ENCODE data around the gene PFDN4. TPM values are rescaled to one million over a fixed set of nuclear protein-coding genes. Genes with fewer than 3 reads are reported as not detected.
A peak's percentile ranks its signal among the peaks of the same experiment; 100 is the strongest.
"Not testable (repeated sequence)": the region's sequence is repeated elsewhere in the genome, so short reads cannot be mapped to it uniquely, and the experiment has no call there.

The PFDN4 gene
- total RNA-seq, 1 experiment from 2014 or later = 64.5 TPM

DNA sequence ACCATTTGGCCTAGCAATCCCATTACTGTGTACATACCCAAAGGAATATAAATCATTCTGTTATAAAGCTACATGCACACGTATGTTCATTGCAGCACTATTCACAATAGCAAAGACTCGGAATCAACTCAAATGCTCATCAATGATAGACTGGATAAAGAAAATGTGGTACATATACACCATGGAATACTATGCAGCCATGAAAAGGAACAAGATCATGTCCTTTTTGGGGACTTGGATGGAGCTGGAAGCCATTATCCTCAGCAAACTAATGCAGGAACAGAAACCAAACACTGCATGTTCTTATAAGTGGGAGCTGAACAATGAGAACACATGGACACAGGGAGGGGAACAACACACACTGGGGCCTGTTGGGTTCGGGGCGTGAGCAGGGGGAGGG lies 40.8 kb downstream of the PFDN4 start:
- H3K4me3 ChIP-seq (ENCODE audit: insufficient read depth, low read depth, low read length); H3K36me3 ChIP-seq (replicated peaks; ENCODE audit: control insufficient read depth, insufficient read depth, low read length); DNase-seq; H3K27me3 ChIP-seq (ENCODE audit: control insufficient read depth, insufficient read depth, low read length): not testable (repeated sequence)

DNA sequence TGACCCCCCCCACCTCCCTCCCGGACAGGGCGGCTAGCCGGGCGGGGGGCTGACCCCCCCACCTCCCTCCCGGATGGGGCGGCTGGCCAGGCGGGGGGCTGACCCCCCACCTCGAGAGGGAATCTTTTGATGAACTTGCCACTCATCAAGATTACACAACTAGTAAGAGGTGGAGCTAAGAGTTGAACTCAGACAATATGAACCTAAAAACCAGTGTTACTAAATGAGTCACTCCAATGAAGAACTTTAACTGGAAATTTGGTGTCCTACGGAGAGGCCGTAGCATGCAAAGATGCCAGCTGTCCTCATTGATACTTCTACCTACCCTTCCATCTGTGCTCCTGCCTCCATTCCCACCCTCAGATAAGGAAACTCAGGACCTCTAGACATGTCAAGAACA lies 42.8 kb downstream of the PFDN4 start:
- Histone ChIP-seq H3K4me3 (ENCODE audit: insufficient read depth, low read depth, low read length) (no peak overlapping the region), H3K36me3 (replicated peaks; ENCODE audit: control insufficient read depth, insufficient read depth, low read length) (no peaks in the 10 kb centered on the region), H3K27me3 (ENCODE audit: control insufficient read depth, insufficient read depth, low read length) (no peaks in the 10 kb centered on the region)
- no peak for DNase-seq

DNA sequence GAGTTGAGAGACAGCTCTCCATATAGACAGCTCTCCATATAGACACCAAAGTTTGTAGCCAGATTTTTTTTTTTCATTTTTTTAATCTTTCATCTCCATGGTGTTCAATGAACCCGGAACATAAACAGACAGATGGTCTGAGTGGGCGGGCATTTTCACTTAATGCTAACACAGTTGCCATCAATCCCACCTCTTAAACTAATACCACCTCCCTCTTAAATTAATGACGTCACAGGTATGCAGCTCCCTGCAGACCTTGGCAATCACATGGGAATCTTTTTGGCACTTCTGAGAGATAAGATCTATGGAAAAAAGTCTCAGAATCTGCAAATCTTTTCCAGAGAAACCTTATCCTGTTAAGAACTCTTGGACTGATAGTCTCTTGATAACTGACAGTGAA lies 43.2 kb downstream of the PFDN4 start:
- no peak for DNase-seq
- H3K27me3 ChIP-seq (ENCODE audit: control insufficient read depth, insufficient read depth, low read length) = no peaks in the 10 kb centered on the region
- H3K4me3 ChIP-seq (ENCODE audit: insufficient read depth, low read depth, low read length) = no peak overlapping the region
- no peaks in the 10 kb centered on the region for H3K36me3 ChIP-seq (replicated peaks; ENCODE audit: control insufficient read depth, insufficient read depth, low read length)

DNA sequence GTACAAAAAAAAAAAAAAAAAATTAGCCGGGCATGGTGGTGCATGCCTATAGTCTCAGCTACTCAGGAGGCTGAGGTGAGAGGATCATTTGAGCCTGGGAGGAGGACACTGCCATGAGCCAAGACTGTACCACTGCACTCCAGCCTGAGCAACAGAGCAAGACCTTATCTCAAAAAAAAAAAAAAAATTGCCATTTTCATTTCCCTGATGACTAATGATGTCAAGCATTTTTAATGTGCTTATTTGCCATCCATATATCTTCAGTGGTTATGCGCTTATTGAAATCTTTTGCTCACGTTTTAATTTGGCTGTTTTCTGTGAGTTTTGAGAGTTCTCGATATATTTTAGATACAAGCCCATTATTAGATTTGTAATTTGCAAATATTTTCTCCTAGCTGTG lies 46.7 kb downstream of the PFDN4 start:
- H3K36me3 ChIP-seq (replicated peaks; ENCODE audit: control insufficient read depth, insufficient read depth, low read length) = no peaks in the 10 kb centered on the region
- no peaks in the 10 kb centered on the region for H3K27me3 ChIP-seq (ENCODE audit: control insufficient read depth, insufficient read depth, low read length)
- no peak overlapping the region for H3K4me3 ChIP-seq (ENCODE audit: insufficient read depth, low read depth, low read length)
- no peak for DNase-seq

DNA sequence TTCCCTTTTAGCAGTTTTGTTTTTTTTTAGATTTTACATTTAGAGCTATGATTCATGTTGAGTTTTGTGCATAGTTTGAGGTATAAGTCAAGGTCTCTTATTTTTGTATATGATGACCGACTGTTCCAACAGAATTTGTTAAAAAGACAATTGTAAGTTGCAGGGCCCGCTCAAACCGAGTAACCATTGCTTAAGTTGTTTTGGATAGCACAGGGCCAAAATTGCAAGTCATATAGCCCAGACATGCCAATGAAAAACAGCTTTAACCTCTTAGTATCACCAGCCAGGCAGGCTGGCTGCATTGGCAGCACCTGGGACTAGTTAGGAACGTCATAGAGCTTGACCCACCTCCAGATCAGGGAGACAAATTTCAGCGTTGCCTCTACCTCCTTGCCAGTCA lies 47.3 kb downstream of the PFDN4 start:
- Histone ChIP-seq H3K27me3 (ENCODE audit: control insufficient read depth, insufficient read depth, low read length) (no peaks in the 10 kb centered on the region), H3K36me3 (replicated peaks; ENCODE audit: control insufficient read depth, insufficient read depth, low read length) (no peaks in the 10 kb centered on the region), H3K4me3 (ENCODE audit: insufficient read depth, low read depth, low read length) (no peak overlapping the region)
- DNase-seq = no peak

DNA sequence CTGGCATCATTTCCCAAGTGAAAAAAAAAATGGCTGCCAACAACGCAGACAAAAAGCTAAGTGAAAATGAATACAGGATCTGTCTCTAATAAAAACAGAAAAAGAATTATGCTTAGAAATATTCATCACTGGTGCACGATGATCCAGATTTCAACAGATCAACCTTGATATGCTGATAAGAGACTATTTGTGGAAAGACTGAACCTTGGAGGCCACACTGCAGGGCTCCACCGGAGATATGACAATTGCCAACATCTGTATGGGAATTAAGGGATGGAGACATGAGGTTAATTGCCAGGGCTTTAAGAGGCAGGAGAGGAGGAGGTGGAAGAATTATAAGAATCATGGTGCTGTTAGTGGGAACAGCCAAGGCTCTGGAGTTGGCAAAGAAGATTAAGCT lies 48.3 kb downstream of the PFDN4 start:
- Histone ChIP-seq H3K36me3 (replicated peaks; ENCODE audit: control insufficient read depth, insufficient read depth, low read length) (no peaks in the 10 kb centered on the region), H3K27me3 (ENCODE audit: control insufficient read depth, insufficient read depth, low read length) (no peaks in the 10 kb centered on the region), H3K4me3 (ENCODE audit: insufficient read depth, low read depth, low read length) (no peak overlapping the region)
- no peak for DNase-seq

- H3K4me3 ChIP-seq (ENCODE audit: insufficient read depth, low read depth, low read length) = no peak overlapping the region
- no peaks in the 10 kb centered on the region for H3K36me3 ChIP-seq (replicated peaks; ENCODE audit: control insufficient read depth, insufficient read depth, low read length)
- DNase-seq = no peak
- H3K27me3 ChIP-seq (ENCODE audit: control insufficient read depth, insufficient read depth, low read length) = no peaks in the 10 kb centered on the region
These were observed 49.4 kb downstream of the PFDN4 start for GRCh38 chr20:54257071-54257816.

GRCh38 chr20:54260116-54260515 lies 52.2 kb downstream of the PFDN4 start:
- DNase-seq = no peak
- Histone ChIP-seq H3K27me3 (ENCODE audit: control insufficient read depth, insufficient read depth, low read length) (no peaks in the 10 kb centered on the region), H3K4me3 (ENCODE audit: insufficient read depth, low read depth, low read length) (no peak overlapping the region), H3K36me3 (replicated peaks; ENCODE audit: control insufficient read depth, insufficient read depth, low read length) (no peaks in the 10 kb centered on the region)

DNA sequence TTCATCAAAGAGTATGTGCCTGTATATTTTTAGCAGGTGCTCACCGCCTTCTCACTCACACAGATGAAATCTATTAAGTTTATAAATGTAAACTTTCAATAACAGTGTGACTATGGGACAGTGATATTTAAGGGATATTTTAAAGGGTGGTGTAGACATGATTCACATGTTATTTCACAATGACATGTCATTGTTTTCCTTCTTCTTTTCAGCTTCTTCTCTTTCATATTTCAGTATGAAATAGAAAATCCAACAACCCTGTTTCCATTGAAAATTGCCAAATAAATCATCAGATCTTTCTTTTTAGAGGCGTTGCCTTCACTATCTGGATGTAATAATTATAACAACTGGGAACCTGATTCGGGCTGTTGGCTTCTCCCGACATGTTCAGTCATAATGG lies 54.8 kb downstream of the PFDN4 start:
- Histone ChIP-seq H3K4me3 (ENCODE audit: insufficient read depth, low read depth, low read length) (no peak overlapping the region), H3K36me3 (replicated peaks; ENCODE audit: control insufficient read depth, insufficient read depth, low read length) (no peaks in the 10 kb centered on the region), H3K27me3 (ENCODE audit: control insufficient read depth, insufficient read depth, low read length) (no peaks in the 10 kb centered on the region)
- DNase-seq = no peak

DNA sequence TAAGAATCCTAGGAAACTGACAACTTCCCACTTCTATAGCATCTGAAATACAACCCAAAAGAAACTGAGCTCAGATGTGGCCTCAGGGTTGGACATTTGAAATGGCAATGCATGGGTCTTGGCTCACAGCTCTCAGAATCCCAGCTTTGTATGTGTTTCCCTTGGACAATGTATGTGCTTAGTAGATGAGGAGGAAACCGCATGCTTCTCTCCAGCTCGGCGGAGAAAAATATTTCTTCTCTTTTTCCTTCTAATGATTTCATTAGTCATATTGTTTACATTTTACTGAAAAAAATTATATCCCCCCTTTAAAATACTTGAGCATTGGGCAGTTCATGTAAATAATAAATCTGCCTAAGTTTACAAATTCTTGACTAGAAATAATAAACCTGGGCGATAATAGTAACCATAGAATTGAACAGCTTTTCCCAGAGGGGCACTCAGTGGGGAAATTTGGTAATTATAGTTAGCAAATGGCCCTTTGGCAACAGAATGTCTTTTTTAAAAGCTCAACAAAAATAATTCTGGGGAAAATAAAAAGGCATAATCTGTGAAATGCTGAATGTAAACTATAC lies 55.3 kb downstream of the PFDN4 start:
- no peak for DNase-seq
- Histone ChIP-seq H3K4me3 (ENCODE audit: insufficient read depth, low read depth, low read length) (no peak overlapping the region), H3K36me3 (replicated peaks; ENCODE audit: control insufficient read depth, insufficient read depth, low read length) (no peaks in the 10 kb centered on the region), H3K27me3 (ENCODE audit: control insufficient read depth, insufficient read depth, low read length) (no peaks in the 10 kb centered on the region)

- not testable (repeated sequence) for H3K4me3 ChIP-seq (ENCODE audit: insufficient read depth, low read depth, low read length); H3K27me3 ChIP-seq (ENCODE audit: control insufficient read depth, insufficient read depth, low read length); DNase-seq; H3K36me3 ChIP-seq (replicated peaks; ENCODE audit: control insufficient read depth, insufficient read depth, low read length)
These were observed 57.9 kb downstream of the PFDN4 start for GRCh38 chr20:54265791-54266190.

DNA sequence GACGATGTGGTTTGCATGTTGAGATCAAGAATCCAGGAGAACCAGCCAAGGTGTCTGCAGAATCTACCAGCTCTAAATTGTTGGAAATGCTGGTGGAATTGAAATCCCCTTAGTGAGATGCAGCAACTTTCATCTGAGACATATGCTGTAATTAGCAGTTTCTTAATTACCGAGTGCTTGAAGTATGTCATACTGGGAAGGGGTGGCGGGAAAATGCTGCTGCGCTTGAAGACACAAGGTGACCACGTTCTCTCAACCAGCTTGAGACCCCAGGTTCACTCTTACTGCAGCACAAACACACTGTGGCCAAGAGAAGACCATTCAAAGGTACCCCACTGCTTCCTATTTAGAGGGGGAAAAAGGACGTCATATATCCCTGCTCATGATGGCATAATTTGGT lies 59.0 kb downstream of the PFDN4 start:
- H3K4me3 ChIP-seq (ENCODE audit: insufficient read depth, low read depth, low read length) = no peak overlapping the region
- no peaks in the 10 kb centered on the region for H3K27me3 ChIP-seq (ENCODE audit: control insufficient read depth, insufficient read depth, low read length)
- no peaks in the 10 kb centered on the region for H3K36me3 ChIP-seq (replicated peaks; ENCODE audit: control insufficient read depth, insufficient read depth, low read length)
- DNase-seq = no peak

DNA sequence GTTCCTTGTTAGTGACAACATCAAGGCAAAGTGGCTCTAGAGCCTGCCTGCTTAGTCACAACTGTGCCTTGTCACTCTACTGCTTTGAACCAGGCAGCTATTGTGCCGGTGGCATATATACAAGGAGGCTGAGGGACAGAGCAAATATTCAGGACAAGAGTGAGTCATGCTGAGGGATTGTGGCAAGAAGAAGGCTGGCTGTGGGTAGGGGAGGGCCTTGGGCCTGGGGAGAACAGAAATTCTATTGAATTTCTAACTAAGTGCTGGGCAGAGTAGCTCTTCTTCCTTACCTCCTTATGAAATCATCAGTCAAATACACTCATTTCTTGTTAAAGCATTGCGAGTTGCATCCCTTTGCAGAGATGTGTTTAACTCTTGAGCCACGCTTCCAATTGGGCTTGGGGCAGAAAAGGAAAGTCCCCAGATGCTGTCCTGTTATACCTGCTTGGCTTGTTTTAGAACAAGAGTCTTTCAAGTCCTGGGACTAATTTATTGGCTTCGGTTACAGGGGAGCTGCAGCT lies 59.7 kb downstream of the PFDN4 start:
- Histone ChIP-seq H3K36me3 (replicated peaks; ENCODE audit: control insufficient read depth, insufficient read depth, low read length) (no peaks in the 10 kb centered on the region), H3K27me3 (ENCODE audit: control insufficient read depth, insufficient read depth, low read length) (no peaks in the 10 kb centered on the region), H3K4me3 (ENCODE audit: insufficient read depth, low read depth, low read length) (no peak overlapping the region)
- DNase-seq = no peak

DNA sequence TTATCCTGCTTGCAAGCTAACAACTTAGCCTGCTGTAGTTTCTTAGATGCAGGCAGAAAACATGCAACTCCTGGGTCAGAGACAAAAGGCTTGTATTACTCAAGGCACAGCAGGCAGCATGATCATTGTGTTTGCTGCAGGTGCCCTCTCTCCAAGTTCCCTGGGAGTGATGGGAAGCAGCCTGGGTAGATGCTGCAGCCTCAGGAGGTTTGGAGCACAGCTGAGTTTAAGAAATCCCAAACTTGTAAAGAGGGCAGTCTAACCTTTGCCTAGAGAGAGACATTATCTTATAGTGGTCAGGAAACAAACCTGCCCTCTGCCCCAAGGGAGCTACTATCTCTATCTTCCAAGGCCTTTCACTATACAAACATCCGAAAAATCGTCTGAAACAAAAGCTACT lies 61.1 kb downstream of the PFDN4 start:
- Histone ChIP-seq H3K36me3 (replicated peaks; ENCODE audit: control insufficient read depth, insufficient read depth, low read length) (no peaks in the 10 kb centered on the region), H3K4me3 (ENCODE audit: insufficient read depth, low read depth, low read length) (no peak overlapping the region), H3K27me3 (ENCODE audit: control insufficient read depth, insufficient read depth, low read length) (no peaks in the 10 kb centered on the region)
- peak; percentile 47 for DNase-seq
